GM21381 (cell line): Measurements from ENCODE around the gene FEM1A.
"Not testable (repeated sequence)": the region's sequence is repeated elsewhere in the genome, so short reads cannot be mapped to it uniquely, and the experiment has no call there.

Source experiments
- ATAC-seq: cut with Tn5 transposase; IDR thresholded peaks from one replicate; pipeline ENCODE4 v1.9.1; 2021; ENCODE audit warnings: mild to moderate bottlenecking, moderate library complexity; ENCODE audit not compliant: unreplicated experiment

Gene FEM1A

GRCh38 chr19:4773047-4773640 is 18.4 kb upstream of the FEM1A start:
- ATAC-seq = no peak

- ATAC-seq = no peak
Observed at GRCh38 chr19:4774136-4774535, 17.4 kb upstream of the FEM1A start.

DNA sequence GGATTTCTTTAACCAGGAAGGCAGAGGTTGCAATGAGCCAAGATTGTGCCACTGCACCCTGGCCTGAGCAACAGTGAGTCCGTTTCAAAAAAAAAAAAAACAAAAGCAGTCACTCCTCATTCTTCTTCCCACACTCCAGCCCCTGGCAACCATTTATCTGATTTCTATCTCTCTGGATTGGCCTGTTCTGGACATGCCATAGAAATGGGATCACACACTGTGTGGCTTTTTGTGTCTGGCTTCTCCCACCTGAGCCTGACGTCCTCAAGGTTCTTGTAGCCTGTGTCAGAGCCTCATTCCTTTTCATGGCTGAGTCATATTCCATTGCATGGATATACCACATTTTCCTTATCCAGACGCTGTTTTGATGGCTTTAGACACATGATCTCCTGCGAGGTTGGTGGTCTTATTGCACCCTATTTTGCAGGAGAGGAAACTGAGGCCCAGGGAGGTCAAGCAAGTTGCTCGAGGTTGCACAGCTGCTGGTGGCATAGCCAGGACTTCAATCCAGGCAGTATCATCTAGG is 15.8 kb upstream of the FEM1A start:
- no peak for ATAC-seq

DNA sequence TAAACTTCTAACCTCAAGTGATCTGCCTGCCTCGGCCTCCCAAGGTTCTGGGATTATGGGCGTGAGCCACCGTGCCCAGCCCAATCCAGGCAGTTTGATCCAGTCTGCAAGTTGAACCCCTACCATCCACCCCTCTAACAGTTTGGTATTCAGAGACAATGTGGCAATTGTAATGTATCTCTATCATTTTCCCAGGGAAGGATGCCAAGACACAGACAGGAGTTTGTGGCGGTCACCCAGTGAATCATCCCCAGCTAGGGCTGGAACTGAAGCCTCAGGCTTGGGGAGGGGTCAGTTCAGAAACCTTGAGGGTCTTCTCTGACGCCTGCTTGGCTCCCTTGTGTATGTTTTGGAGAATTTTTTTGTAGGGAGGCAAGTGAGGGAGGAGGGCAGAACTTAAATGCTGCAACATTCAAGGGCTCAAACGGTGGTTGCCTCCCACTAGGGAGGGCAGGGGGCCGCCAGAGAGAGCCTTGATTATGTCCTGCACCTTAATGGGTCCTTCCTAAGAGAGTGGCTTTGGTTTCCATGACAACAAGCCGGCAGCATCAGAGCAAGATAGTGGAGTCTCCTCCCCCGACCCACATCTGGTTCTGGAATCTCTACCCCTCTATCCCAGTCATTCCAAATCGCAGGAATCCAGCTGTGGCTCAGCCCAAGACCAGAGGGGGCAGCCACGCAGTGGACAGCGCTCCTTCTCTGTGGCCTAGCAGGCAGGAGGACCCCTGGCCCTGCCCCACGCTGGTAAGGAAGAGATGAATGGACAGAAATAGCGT is 14.9 kb upstream of the FEM1A start:
- no peak for ATAC-seq

DNA sequence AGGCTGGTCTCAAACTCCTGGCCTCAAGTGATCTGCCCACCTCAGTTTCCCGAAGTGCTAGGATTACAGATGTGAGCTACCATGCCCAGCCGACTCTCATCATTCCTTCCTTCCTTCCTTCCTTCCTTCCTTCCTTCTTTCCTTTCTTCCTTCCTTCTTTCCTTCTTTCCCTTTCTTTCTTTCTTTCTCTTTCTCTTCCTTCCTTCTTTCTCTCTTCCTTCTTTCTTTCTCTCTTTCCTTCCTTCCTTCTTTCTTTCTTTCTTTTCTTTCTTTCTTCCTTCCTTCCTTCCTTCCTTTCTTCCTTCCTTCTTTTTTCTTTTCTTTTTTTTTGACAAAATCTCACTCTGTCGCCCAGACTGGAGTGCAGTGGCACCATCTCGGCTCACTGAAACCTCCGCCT is 13.4 kb upstream of the FEM1A start:
- ATAC-seq = not testable (repeated sequence)

DNA sequence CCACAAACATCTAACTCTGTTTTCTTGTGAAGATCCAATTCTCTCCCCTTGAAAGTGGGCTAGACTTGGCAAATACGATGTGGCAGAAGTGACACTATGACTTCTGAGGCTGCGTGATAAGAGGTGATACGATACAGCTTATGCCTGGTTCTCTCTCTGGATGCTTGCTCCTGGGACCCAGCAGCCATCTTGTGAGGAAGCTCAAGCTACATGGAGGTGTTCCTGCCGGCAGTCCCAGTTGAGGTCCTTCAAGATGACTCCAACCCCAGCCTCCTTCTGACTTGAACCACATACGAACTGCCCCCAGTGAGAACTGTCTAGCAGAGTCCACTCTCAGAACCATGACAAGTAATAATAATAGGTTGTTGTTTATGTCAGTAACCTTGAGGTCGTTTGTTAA is 10.7 kb upstream of the FEM1A start:
- no peak for ATAC-seq

DNA sequence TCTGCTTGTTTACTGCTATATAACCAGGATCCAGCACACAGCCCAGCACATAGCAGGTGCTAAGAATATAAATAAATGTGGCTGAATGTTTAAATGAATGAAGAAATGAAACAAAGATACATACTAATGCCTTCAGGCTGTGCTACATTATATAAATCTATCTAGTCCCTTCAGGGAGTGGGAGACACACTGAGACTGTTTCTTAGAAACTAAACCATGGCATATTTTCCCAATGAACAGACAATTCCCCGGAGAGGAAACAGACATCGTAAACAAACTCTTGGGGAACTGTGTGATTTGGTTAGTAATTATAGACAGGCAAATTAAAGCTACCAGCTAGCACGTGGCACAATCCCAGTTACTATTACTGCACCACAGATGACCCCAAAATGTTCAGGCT is 9.7 kb upstream of the FEM1A start:
- no peak for ATAC-seq

DNA sequence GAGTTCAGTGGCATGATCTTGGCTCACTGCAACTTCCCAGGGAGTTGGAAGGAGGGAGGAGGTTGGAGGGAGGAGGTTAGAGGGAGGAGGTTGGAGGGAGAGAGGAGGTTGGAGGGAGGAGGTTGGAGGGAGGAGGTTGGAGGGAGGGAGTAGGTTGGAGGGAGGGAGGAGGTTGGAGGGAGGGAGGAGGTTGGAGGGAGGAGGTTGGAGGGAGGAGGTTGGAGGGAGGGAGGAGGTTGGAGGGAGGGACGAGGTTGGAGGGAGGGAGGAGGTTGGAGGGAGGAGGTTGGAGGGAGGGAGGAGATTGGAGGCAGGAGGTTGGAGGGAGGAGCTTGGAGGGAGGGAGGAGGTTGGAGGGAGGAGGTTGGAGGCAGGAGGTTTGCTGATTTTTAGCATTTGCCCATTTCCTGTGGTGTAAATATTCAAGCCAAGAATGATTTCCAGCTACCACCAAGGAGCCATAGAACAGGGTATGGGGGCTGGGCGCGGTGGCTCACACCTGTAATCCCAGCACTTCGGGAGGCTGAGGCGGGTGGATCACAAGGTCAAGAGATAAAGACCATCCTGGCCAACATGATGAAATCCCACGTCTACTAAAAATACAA is 5.0 kb upstream of the FEM1A start:
- ATAC-seq = not testable (repeated sequence)

- ATAC-seq = not testable (repeated sequence)
Observed at GRCh38 chr19:4792019-4792865, 708 bp downstream of the FEM1A start.

DNA sequence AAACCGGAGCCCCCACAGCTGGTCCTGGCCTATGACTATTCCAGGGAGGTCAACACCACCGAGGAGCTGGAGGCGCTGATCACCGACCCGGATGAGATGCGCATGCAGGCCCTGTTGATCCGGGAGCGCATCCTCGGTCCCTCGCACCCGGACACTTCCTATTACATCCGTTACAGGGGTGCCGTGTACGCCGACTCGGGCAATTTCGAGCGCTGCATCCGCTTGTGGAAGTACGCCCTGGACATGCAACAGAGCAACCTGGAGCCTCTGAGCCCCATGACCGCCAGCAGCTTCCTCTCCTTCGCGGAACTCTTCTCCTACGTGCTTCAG is 1.3 kb downstream of the FEM1A start:
- ATAC-seq = not testable (repeated sequence)

GRCh38 chr19:4793278-4793677 is 1.7 kb downstream of the FEM1A start:
- ATAC-seq = not testable (repeated sequence)

DNA sequence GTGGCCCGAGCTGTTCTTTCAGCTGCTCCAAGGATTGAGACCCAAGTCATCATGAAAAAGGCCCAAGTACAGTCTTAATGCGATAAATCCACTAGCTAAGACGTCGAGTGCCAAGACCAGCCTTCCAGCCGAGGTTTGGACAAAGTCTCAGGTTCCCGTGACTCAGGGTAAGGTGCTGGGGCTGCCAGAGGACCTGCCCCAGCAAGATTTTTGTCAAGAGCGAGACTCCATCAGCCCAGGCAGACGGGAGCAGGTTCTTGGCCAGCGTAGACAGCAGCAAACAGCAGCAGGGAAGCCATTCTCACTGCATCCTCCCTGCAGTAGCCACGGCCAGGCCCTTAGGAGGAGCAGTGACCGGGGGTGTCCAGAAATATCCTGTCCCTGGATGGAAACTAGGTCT is 3.4 kb downstream of the FEM1A start:
- ATAC-seq = no peak

DNA sequence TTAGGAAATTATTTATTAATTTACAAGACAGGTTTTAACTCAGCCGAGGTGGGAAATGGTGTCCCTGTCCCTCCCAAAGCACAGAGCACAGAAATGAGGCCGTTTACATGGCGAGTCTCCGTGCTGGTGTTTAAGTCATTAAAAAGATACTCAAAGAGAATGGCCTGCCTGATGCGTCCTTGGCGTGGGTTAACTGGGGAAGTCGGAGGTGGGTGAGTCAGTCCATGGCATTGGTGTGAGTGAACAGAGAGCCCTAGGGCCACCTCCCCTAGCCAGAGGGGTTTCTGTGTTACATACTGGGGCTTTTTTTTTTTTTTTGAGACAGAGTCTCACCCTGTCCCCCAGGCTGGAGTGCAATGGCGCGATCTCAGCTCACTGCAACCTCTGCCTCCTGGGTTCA is 3.9 kb downstream of the FEM1A start:
- no peak for ATAC-seq

GRCh38 chr19:4800591-4801081 is 9.1 kb downstream of the FEM1A start:
- no peak for ATAC-seq

GRCh38 chr19:4801085-4801619 is 9.6 kb downstream of the FEM1A start:
- ATAC-seq = no peak

DNA sequence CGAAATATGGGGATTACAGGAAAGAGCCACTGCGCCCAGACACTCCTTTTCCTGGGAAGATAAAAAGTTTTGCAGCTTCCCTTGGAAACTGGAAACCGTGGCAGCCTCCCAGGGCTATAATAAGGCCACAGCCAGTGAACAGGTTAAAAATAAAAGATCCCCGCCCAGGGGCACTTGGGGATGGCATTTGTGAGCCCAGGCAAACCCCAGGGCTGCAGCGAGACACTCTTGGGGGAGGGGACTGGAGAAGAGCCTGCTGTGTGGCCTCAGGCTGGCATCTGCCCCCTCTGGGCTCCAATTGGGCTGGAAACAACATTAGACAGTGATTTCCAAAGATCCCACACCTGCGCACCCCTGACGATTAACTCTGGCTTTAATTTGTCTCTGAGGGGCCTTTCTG is 11.2 kb downstream of the FEM1A start:
- no peak for ATAC-seq

GRCh38 chr19:4803736-4804695 is 12.5 kb downstream of the FEM1A start:
- no peak for ATAC-seq

DNA sequence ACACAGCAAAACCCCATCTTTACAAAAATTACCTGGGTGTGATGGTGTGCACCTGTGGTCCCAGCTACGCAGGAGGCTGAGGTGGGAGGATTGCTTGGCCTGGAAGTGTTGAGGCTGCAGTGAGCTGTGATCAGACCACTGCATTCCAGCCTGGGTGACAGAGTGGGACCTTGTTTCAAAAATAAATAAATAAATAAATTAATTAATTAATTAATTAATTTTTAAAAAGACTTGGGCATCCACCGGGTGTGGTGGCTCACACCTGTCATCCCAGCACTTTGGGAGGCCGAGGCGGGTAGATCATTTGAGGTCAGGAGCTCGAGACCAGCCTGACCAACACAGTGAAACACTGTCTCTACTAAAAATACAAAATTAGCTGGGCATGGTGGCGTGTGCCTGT is 13.6 kb downstream of the FEM1A start:
- not testable (repeated sequence) for ATAC-seq

- ATAC-seq = no peak
Observed at GRCh38 chr19:4806384-4806783, 14.8 kb downstream of the FEM1A start.

GRCh38 chr19:4807188-4807587 is 15.7 kb downstream of the FEM1A start:
- no peak for ATAC-seq
